ENCODE data around the gene RCAN3. TPM values are rescaled to one million over a fixed set of nuclear protein-coding genes. Genes with fewer than 3 reads are reported as not detected.
"Not testable (repeated sequence)": the region's sequence is repeated elsewhere in the genome, so short reads cannot be mapped to it uniquely, and the experiment has no call there.

The RCAN3 gene
- total RNA-seq = 6.4 TPM
- long read RNA-seq, full-length matches to known transcripts = 2 of 4 reads
- long read RNA-seq, partial matches to known transcripts = 0 of 4 reads
- long read RNA-seq, other reads (novel, unspliced or antisense) = 2 of 4 reads

GRCh38 chr1:24502709-24503058, at the start of gene RCAN3:
RCAN3 (plus strand) TSS chr1:24502836; CDS start chr1:24514373, 11,537 bp downstream.
- peak; percentile 99 for ATAC-seq
- DNase-seq = peak; percentile 94
- intact Hi-C loops (cut with micrococcal nuclease) = no loop called here

- intact Hi-C loops (cut with micrococcal nuclease) = no loop called here
- no peak for DNase-seq
- ATAC-seq = no peak
Observed at GRCh38 chr1:24452922-24453485, 49.6 kb upstream of the RCAN3 start.

- intact Hi-C loops (cut with micrococcal nuclease) = no loop called here
- ATAC-seq (no peak), DNase-seq (no peak)
Observed at GRCh38 chr1:24454673-24455072, 48.0 kb upstream of the RCAN3 start.

- no peak for ATAC-seq
- intact Hi-C loops (cut with micrococcal nuclease) = no loop called here
- DNase-seq = no peak
Observed at GRCh38 chr1:24455272-24455671, 47.4 kb upstream of the RCAN3 start.

GRCh38 chr1:24457866-24458265, 44.8 kb upstream of the RCAN3 start:
- no peak for DNase-seq
- no peak for ATAC-seq
- intact Hi-C loops (cut with micrococcal nuclease) = no loop called here

GRCh38 chr1:24459551-24460266, 42.9 kb upstream of the RCAN3 start:
- ATAC-seq = no peak
- intact Hi-C loops (cut with micrococcal nuclease) = no loop called here
- no peak for DNase-seq

- intact Hi-C loops (cut with micrococcal nuclease); ATAC-seq: not testable (repeated sequence)
Observed at GRCh38 chr1:24462128-24462527, 40.5 kb upstream of the RCAN3 start.

GRCh38 chr1:24463776-24464735, 38.6 kb upstream of the RCAN3 start:
- intact Hi-C loops (cut with micrococcal nuclease) = no loop called here
- ATAC-seq (no peak), DNase-seq (no peak)

More at GRCh38 chr1:24462128-24462527, 40.5 kb upstream of the RCAN3 start:
- not testable (repeated sequence) for DNase-seq

GRCh38 chr1:24465099-24465498, 37.5 kb upstream of the RCAN3 start:
- DNase-seq (no peak), ATAC-seq (no peak)
- intact Hi-C loops (cut with micrococcal nuclease) = no loop called here

- ATAC-seq = no peak
- DNase-seq = no peak
- intact Hi-C loops (cut with micrococcal nuclease) = no loop called here
Observed at GRCh38 chr1:24465638-24466037, 37.0 kb upstream of the RCAN3 start.

GRCh38 chr1:24468685-24469316, 33.8 kb upstream of the RCAN3 start:
- intact Hi-C loops (cut with micrococcal nuclease) = no loop called here
- no peak for DNase-seq
- no peak for ATAC-seq

- intact Hi-C loops (cut with micrococcal nuclease) = no loop called here
- DNase-seq (no peak), ATAC-seq (no peak)
Observed at GRCh38 chr1:24470592-24470991, 32.0 kb upstream of the RCAN3 start.

GRCh38 chr1:24472527-24473251, 29.9 kb upstream of the RCAN3 start:
- DNase-seq (no peak), ATAC-seq (no peak)
- intact Hi-C loops (cut with micrococcal nuclease) = no loop called here

- intact Hi-C loops (cut with micrococcal nuclease) = no loop called here
- DNase-seq (no peak), ATAC-seq (no peak)
Observed at GRCh38 chr1:24474193-24474592, 28.4 kb upstream of the RCAN3 start.

GRCh38 chr1:24475700-24476099, 26.9 kb upstream of the RCAN3 start:
- no peak for DNase-seq
- intact Hi-C loops (cut with micrococcal nuclease) = no loop called here
- ATAC-seq = peak; percentile 34

- intact Hi-C loops (cut with micrococcal nuclease) = no loop called here
- no peak for DNase-seq
- no peak for ATAC-seq
Observed at GRCh38 chr1:24476571-24476970, 26.1 kb upstream of the RCAN3 start.

- intact Hi-C loops (cut with micrococcal nuclease) = no loop called here
- DNase-seq (no peak), ATAC-seq (no peak)
Observed at GRCh38 chr1:24477309-24477708, 25.3 kb upstream of the RCAN3 start.

- intact Hi-C loops (cut with micrococcal nuclease) = no loop called here
- ATAC-seq = peak; percentile 47
- DNase-seq = no peak
Observed at GRCh38 chr1:24481101-24481500, 21.5 kb upstream of the RCAN3 start.

Data from left ventricle myocardium superior (tissue), 1 donor.